T-helper 9 cell (primary cell): ENCODE data around the gene DYNLL2.
"Not testable (repeated sequence)": the region's sequence is repeated elsewhere in the genome, so short reads cannot be mapped to it uniquely, and the experiment has no call there.

Source experiments
- DNase-seq: peaks from one replicate; pipeline ENCODE4 v3.0.0-alpha.2; 2020

DYNLL2 gene

DNA sequence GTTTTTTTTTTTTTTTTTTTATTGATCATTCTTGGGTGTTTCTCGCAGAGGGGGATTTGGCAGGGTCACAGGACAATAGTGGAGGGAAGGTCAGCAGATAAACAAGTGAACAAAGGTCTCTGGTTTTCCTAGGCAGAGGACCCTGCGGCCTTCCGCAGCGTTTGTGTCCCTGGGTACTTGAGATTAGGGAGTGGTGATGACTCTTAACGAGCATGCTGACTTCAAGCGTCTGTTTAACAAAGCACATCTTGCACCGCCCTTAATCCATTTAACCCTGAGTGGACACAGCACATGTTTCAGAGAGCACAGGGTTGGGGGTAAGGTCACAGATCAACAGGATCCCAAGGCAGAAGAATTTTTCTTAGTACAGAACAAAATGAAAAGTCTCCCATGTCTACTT lies 10.0 kb upstream of the DYNLL2 start:
- not testable (repeated sequence) for DNase-seq

GRCh38 chr17:58074406-58074805 lies 8.8 kb upstream of the DYNLL2 start:
- not testable (repeated sequence) for DNase-seq

- no peak for DNase-seq
These were observed 3.8 kb upstream of the DYNLL2 start for GRCh38 chr17:58079300-58080033.

GRCh38 chr17:58081646-58082340 lies 1.4 kb upstream of the DYNLL2 start:
- no peak for DNase-seq

GRCh38 chr17:58082341-58082869 lies 814 bp upstream of the DYNLL2 start:
- no peak for DNase-seq

DNA sequence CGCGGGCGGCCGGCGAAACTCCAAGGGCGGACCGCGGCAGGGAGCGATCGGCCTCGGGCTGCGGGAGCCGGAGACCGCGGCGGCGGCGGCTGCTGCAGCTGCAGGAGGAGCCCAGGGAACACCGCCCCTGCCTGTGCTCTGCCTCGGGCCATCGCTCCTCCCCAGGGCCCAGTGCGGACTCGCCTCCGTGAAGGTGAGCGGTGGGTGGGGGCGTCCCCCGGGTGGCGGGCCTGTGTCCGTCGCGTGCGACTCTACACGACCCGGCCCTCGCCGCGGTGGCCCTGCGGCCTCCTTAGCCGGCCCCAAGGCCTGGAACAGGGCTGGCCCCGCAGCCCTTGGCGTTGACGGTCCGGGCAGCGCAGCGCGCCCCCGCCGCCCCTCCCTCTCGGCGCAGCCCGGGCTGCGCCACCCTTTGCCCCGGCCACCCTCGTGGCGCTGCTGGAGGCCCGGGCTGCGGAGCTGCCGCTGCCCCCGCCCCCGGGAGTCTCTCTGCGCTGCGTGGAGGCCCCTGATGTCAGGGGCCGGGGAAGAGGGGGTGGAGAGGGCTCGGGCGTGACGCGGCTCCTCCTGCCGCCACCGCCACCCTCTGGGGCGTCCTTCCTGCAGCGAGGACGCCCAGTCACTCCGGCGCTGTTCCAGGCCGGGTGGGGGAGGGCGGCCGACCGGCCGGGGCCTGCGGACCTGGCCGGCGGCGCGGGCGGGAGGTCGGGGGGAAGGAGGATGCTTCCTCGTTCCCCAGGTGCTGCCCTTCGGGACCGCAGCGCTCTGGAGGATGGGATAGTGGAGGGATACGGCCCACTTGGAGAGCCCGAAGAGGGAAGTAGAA lies 485 bp downstream of the DYNLL2 start:
- peak; percentile 59 for DNase-seq

DNA sequence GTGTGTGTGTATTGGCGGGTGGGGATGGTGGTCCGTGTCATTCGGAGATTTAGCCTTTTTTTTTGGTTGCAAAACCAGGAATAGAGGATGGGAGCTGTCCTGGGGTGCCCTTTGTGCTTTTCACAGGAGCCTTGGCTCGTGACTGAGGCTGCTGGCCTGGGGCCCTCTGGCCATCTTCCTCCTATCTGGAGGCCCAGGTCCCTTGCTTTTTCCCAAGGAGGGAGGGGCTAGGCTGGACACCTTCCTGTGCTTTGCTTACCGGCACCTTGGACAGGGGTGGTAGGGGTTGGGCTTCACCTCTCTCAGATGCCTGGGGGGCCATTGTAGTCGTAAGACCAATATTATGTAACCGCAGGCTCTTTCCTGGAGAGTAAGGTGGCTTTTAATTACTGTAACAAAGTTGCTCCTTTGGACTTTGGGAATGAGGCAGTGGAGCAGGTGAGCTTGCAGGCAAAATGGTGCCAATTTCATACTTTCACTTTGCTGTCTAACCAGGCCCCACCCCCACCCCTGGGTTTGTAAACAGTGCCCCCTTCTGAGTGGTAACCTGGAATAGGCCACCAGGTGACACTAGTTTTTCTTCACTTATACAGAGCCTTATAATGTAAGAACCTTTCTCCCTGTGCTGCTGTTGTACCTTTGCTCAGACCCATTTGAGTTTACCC lies 1.2 kb downstream of the DYNLL2 start:
- DNase-seq = peak; percentile 32

DNA sequence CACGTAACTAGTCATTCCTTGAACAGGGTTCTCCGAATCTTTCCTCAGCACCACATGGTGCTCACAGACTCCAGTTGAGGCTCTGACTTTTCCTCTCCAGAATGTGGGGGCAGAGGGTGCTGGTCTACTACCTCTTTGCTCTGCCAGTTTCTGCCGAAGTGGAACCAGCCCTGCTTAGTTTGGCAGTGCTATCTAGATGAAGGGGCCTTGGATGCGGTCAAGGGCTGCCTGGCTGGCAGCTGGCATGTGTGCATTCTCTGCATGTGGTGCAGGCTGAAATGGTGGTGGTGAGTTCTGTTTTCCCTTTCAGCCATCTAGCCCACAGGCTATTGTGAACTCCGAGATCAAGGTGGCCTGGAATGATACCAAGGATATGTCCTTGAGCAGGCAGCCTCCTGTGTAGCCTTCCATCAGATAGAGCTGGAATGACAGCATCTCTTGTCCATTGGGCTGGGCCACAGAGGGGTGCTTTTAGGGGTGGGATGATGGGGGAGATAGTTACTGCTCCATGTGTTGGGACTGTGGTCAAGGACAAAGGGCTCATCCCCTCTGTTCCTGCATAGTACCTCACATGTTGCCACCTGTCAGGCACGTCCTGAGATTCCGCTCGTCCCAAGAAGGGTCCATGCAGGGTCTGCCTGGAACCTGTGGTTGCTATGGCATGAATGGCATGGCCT lies 2.0 kb downstream of the DYNLL2 start:
- DNase-seq = no peak

- DNase-seq = no peak
These were observed 3.7 kb downstream of the DYNLL2 start for GRCh38 chr17:58086953-58087352.

DNA sequence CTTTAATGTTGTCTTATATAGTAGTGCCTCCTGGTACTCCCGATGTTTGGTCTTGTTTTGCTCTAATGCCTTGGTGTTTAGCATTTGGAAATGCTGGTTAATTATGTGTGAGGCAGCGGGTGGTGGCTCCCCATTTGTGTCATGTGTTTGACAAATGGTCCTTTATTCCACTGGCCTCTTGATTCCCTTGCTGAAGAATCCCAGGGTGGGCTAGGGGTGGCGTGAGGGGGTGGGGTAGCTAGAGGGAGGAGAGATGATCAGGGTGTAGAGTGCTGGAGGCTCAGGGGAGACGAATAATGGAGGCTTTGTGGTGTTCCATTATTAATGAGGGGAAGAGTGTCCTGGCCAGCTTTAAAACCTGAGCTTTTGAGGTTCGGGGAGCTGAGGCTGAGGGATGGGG lies 5.4 kb downstream of the DYNLL2 start:
- no peak for DNase-seq

DNA sequence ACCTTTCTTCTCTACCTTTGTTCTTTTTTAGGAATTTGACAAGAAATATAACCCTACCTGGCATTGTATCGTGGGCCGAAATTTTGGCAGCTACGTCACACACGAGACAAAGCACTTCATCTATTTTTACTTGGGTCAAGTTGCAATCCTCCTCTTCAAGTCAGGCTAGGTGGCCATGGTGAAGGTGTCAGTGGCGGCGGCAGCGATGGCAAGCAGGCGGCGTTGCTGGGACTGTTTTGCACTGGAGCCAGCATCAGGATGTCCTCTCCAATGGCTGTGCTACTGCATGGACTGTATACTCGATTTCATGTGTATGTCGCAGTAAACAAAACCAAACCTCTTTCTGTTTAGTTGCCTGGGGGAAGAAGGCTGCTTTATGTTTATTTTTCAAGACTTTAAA lies 5.9 kb downstream of the DYNLL2 start:
- no peak for DNase-seq

DNA sequence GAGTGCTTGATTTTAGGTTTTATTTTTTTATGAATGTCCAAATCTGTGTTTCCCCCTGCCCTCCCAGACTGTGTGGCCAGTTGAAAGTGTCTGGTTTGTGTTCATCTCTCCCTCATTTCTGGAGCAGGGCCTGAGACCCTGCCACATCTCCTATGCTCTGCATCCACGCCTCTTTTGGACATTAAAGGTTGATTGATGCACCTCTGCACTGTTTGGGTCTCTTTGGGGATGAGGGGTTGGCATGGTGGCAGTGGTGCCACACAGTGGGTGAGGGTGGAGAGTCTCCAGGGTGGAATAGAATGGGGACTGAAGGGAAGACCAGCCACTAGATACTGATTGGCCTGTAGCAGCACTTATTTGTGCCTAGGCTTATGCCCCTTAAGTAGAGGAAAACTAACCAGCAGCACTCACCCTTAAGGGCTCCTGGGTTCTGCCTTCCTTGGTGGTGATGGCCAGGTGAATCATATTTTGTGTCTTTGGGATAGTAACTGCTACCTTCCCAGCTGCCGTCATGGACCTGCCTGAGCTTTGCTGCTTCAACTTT lies 7.9 kb downstream of the DYNLL2 start:
- DNase-seq = no peak

- DNase-seq = no peak
These were observed 9.0 kb downstream of the DYNLL2 start for GRCh38 chr17:58092101-58092796.

DNA sequence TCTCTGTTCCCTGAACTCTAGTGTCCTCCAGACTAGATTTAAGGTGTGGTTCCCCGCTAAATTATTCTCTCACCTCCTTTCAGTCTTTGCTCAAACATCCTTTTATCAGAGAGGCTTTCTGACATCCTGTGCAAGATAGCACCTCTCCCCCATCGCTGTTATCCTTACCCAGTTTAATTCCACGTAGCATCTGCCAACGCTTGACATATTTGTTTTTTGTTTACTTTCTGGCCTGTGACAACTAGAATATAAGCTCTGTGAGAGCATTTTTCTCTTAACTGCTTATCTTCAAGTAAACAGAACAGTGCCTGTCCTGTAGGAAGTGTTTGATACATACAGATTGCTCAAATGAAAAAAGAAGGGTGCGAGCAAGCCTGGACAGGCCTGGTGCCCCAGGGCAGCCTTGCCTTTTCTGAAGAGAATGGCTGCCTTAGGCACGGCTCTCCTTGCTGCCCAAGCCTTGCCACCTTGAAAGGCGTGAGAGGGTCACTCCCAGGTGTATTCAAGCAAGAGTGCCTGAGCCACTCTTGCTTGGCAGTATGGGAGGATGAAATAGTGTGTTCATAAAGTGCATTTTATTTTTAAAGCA lies 9.7 kb downstream of the DYNLL2 start:
- no peak for DNase-seq

DNA sequence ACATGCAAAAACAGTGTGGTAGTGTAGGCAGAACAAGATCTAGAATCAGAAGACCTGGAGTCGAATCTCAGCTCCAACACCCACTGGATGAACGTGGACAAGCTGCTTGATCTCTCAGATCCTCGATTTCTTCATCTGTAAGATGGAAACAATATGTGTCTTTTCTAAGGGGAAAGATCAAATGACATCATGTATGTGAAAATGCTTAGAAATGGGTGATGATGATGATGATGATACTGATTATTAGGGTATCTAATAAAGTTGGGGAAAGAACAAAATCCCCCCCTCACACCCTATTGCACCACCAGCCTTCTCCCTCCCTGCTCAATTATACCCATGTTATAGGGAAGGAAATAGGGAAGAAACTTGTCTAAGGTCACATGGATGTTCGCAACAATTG lies 10.9 kb downstream of the DYNLL2 start:
- no peak for DNase-seq

- no peak for DNase-seq
These were observed 13.7 kb downstream of the DYNLL2 start for GRCh38 chr17:58096892-58097291.

GRCh38 chr17:58097384-58098088 lies 14.3 kb downstream of the DYNLL2 start:
- DNase-seq = no peak

GRCh38 chr17:58100506-58100905 lies 17.3 kb downstream of the DYNLL2 start:
- DNase-seq = no peak

- not testable (repeated sequence) for DNase-seq
These were observed 18.7 kb downstream of the DYNLL2 start for GRCh38 chr17:58101898-58102297.

DNA sequence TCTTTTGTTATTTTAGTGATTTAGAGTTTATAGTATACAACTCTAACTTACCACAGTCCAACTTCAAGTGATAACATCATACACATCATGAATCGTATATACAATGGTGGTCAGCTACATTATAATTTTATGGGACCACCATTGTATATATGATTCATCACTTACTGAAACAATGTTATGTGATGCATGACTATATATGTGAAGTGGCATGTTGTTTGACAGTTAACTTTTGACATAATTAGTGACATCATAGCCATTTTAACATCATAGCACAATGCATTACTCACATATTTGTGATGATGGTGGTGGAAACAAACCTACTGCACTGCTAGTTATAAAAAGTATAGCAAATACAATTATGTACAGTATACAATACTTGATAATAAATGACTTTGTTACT lies 21.9 kb downstream of the DYNLL2 start:
- no peak for DNase-seq
